HG03060 (cell line): ENCODE data around the gene IL20RA.

Experiments used
- ATAC-seq: cut with Tn5 transposase; IDR thresholded peaks from one replicate; pipeline ENCODE4 v1.9.1; 2021; ENCODE audit warnings: low read depth, moderate number of reproducible peaks; ENCODE audit not compliant: unreplicated experiment

Gene IL20RA

GRCh38 chr6:137046871-137047412 lies 2.2 kb upstream of the IL20RA start:
- no peak for ATAC-seq

- no peak for ATAC-seq
These were observed 541 bp upstream of the IL20RA start for GRCh38 chr6:137045222-137045789.

- ATAC-seq = no peak
These were observed 927 bp downstream of the IL20RA start for GRCh38 chr6:137043710-137044365.

GRCh38 chr6:137040393-137040792 lies 4.4 kb downstream of the IL20RA start:
- ATAC-seq = no peak

GRCh38 chr6:137039010-137039409 lies 5.8 kb downstream of the IL20RA start:
- no peak for ATAC-seq

- no peak for ATAC-seq
These were observed 8.0 kb downstream of the IL20RA start for GRCh38 chr6:137036566-137037300.

GRCh38 chr6:137033828-137034227 lies 10.9 kb downstream of the IL20RA start:
- ATAC-seq = peak; percentile 91

- ATAC-seq = no peak
These were observed 13.6 kb downstream of the IL20RA start for GRCh38 chr6:137031122-137031521.

- no peak for ATAC-seq
These were observed 15.9 kb downstream of the IL20RA start for GRCh38 chr6:137028912-137029311.

GRCh38 chr6:137025786-137026730 lies 18.7 kb downstream of the IL20RA start:
- ATAC-seq = no peak

GRCh38 chr6:137024237-137024990 lies 20.4 kb downstream of the IL20RA start:
- no peak for ATAC-seq

GRCh38 chr6:137020776-137021175 lies 24.0 kb downstream of the IL20RA start:
- no peak for ATAC-seq

- ATAC-seq = no peak
These were observed 25.1 kb downstream of the IL20RA start for GRCh38 chr6:137019476-137020272.

- no peak for ATAC-seq
These were observed 27.7 kb downstream of the IL20RA start for GRCh38 chr6:137017081-137017480.

- ATAC-seq = no peak
These were observed 28.4 kb downstream of the IL20RA start for GRCh38 chr6:137016356-137016755.

GRCh38 chr6:137015943-137016342 lies 28.8 kb downstream of the IL20RA start:
- no peak for ATAC-seq

- ATAC-seq = no peak
These were observed 30.8 kb downstream of the IL20RA start for GRCh38 chr6:137013738-137014602.

- no peak for ATAC-seq
These were observed 31.7 kb downstream of the IL20RA start for GRCh38 chr6:137013031-137013430.
